GM18511 (cell line): ENCODE measurements around the gene PROM2.
"Not testable (repeated sequence)": the region's sequence is repeated elsewhere in the genome, so short reads cannot be mapped to it uniquely, and the experiment has no call there.

Experiments used
- ATAC-seq: cut with Tn5 transposase; IDR thresholded peaks from one replicate; pipeline ENCODE4 v1.9.1; 2021; ENCODE audit warnings: mild to moderate bottlenecking, moderate library complexity; ENCODE audit not compliant: unreplicated experiment

The PROM2 gene

GRCh38 chr2:95274291-95275150 is at the start of gene PROM2:
Gene PROM2 (plus strand): TSS chr2:95274449. CDS start chr2:95274586, 137 bp downstream.
- no peak for ATAC-seq

- ATAC-seq: no peak
Observed at GRCh38 chr2:95225658-95226057, 48.6 kb upstream of the PROM2 start.

- ATAC-seq: no peak
Observed at GRCh38 chr2:95231723-95232122, 42.5 kb upstream of the PROM2 start.

- ATAC-seq: no peak
Observed at GRCh38 chr2:95232232-95232631, 42.0 kb upstream of the PROM2 start.

GRCh38 chr2:95234286-95234785 is 39.9 kb upstream of the PROM2 start:
- no peak for ATAC-seq

GRCh38 chr2:95234816-95235215 is 39.4 kb upstream of the PROM2 start:
- no peak for ATAC-seq

GRCh38 chr2:95238131-95238530 is 36.1 kb upstream of the PROM2 start:
- ATAC-seq: no peak

- ATAC-seq: no peak
Observed at GRCh38 chr2:95240091-95240490, 34.2 kb upstream of the PROM2 start.

- ATAC-seq: no peak
Observed at GRCh38 chr2:95240556-95240955, 33.7 kb upstream of the PROM2 start.

- ATAC-seq: not testable (repeated sequence)
Observed at GRCh38 chr2:95242084-95242483, 32.2 kb upstream of the PROM2 start.

- no peak for ATAC-seq
Observed at GRCh38 chr2:95258271-95258670, 16.0 kb upstream of the PROM2 start.

- no peak for ATAC-seq
Observed at GRCh38 chr2:95260028-95261023, 13.9 kb upstream of the PROM2 start.

GRCh38 chr2:95261602-95262001 is 12.6 kb upstream of the PROM2 start:
- ATAC-seq: no peak

GRCh38 chr2:95262896-95263542 is 11.2 kb upstream of the PROM2 start:
- ATAC-seq: no peak

GRCh38 chr2:95264624-95265023 is 9.6 kb upstream of the PROM2 start:
- no peak for ATAC-seq

- ATAC-seq: no peak
Observed at GRCh38 chr2:95265182-95265581, 9.1 kb upstream of the PROM2 start.

GRCh38 chr2:95266781-95267430 is 7.3 kb upstream of the PROM2 start:
- no peak for ATAC-seq

GRCh38 chr2:95267458-95268210 is 6.6 kb upstream of the PROM2 start:
- ATAC-seq: no peak

- no peak for ATAC-seq
Observed at GRCh38 chr2:95268211-95269035, 5.8 kb upstream of the PROM2 start.
